Measurements from ENCODE around the gene ZSCAN18. TPM values are rescaled to one million over a fixed set of nuclear protein-coding genes. Genes with fewer than 3 reads are reported as not detected.

The ZSCAN18 gene
- total and polyA plus RNA-seq, 2 donors (not counting 3 experiments of a cell fraction or from before 2014, with no cell fraction given), result 15.8 to 17.3 TPM

- peaks cover 4% of the 10 kb centered on the region for H3K9me3 ChIP-seq (replicated peaks; ENCODE audit: control insufficient read depth, insufficient read depth, low read length)
- FAIRE-seq (no peak), DNase-seq (ENCODE audit: low read depth, low spot score) (no peak)
- no peak overlapping the region for H3K27ac ChIP-seq (ENCODE audit: insufficient read depth, low read depth, low read length)
- CTCF ChIA-PET, result no interaction called here
- H3K79me2 ChIP-seq (ENCODE audit: control insufficient read depth, insufficient read depth, low read length), result no peaks in the 10 kb centered on the region
- dilution Hi-C loops (cut with MboI; ENCODE audit: extremely low pct_ligation_motif_present, low sequenced_read_pairs) (no loop called here), intact Hi-C loops (cut with micrococcal nuclease) (no loop called here)
- no peaks in the 10 kb centered on the region for H3K9me1 ChIP-seq (replicated peaks; ENCODE audit: control insufficient read depth, extremely low read depth, insufficient read depth, low read length)
- no peak overlapping the region for H3K4me3 ChIP-seq (replicated peaks in 1 of 3; ENCODE audit: insufficient read depth in 1 of 3, low read depth in 1 of 3, low read length in 3 of 3)
- POLR2A ChIA-PET, result no interaction called here
- no peaks in the 10 kb centered on the region for H3K4me1 ChIP-seq (ENCODE audit: control insufficient read depth, extremely low read depth, insufficient read depth, low read length)
- no peaks in the 10 kb centered on the region for H3K27me3 ChIP-seq (ENCODE audit: control insufficient read depth in 2 of 2, insufficient read depth in 2 of 2, low read length in 2 of 2)
- H2AFZ ChIP-seq (ENCODE audit: low read depth, low read length), result no peak overlapping the region
- H4K20me1 ChIP-seq (replicated peaks; ENCODE audit: control insufficient read depth, extremely low read depth, insufficient read depth, low read length), result no peaks in the 10 kb centered on the region
- H3K9ac ChIP-seq (replicated peaks; ENCODE audit: extremely low read depth, insufficient read depth, low read length), result no peak overlapping the region
- no peak overlapping the region for H3K4me2 ChIP-seq (ENCODE audit: insufficient read depth, low read length)
- no peaks in the 10 kb centered on the region for H3K36me3 ChIP-seq (ENCODE audit: control insufficient read depth in 2 of 2, extremely low read depth in 1 of 2, insufficient read depth in 2 of 2, low read length in 2 of 2)
- no TSS peak for BruUV-seq (replicated peaks)
- TF ChIP-seq POLR2AphosphoS5 (IDR thresholded peaks at IDR 0.05; ENCODE audit: insufficient read depth, low read depth, low read length), result no peak
- no peak for TF ChIP-seq GATA2 (IDR thresholded peaks at IDR 0.05; ENCODE audit: insufficient read depth, insufficient read length, low read depth, low read length)
- no peak for TF ChIP-seq MAX (IDR thresholded peaks at IDR 0.05; ENCODE audit: insufficient read depth, insufficient read length)
- TF ChIP-seq CTCF (IDR thresholded peaks at IDR 0.05; ENCODE audit: extremely low read depth in 1 of 2, insufficient read depth in 1 of 2, low read depth in 1 of 2, low read length in 2 of 2), result no peak
- no peak for TF ChIP-seq JUN (IDR thresholded peaks at IDR 0.05; ENCODE audit: borderline replicate concordance, insufficient read depth, insufficient read length, low read depth)
- TF ChIP-seq FOS (IDR thresholded peaks at IDR 0.05; ENCODE audit: borderline replicate concordance, insufficient read depth, low read length), result no peak
- no peak for TF ChIP-seq EZH2 (IDR thresholded peaks at IDR 0.05; ENCODE audit: borderline replicate concordance, low read depth, low read length, severe bottlenecking)
- TF ChIP-seq POLR2A (IDR thresholded peaks at IDR 0.05; ENCODE audit: low read depth, low read length), result no peak
- TF ChIP-seq MYC (IDR thresholded peaks at IDR 0.05; ENCODE audit: low read depth, low read length), result no peak
These were observed 42.8 kb downstream of the ZSCAN18 start for GRCh38 chr19:58054901-58055874.
